Measurements from ENCODE around the gene ANKRD6. TPM values are rescaled to one million over a fixed set of nuclear protein-coding genes. Genes with fewer than 3 reads are reported as not detected.

The ANKRD6 gene
- total RNA-seq, 6 experiments from 2014 or later = 5.3 to 14.8 (median 8.3) TPM

DNA sequence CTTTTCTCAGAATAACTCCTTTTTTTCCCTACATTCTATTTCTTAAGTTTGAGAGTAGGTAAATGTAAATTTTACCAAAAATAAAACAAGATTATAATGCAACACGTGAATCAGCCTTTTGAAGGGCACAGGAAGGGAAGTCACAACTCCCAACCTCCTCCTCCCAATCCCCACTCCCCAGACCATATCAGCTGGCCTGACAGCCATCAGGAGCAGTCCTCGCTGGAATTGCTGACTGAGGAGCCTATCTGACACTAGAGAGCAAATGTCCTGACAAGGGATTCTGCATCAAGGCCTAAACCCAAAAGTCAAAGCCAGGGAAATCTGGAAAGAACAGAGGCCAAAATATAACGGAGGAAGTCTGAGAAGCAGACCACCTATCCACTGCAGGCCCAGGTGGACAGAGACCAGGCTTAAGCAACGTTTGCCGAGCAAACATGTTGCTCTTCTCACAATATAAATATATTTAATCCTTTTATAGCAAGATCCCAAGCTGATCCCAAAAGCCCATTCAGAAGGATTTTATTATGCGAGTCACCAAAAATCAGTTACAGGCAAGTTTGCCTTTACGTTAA lies 23.4 kb upstream of the ANKRD6 start:
- ATAC-seq (no peak), DNase-seq (no peak)
- H3K27ac ChIP-seq = no peak overlapping the region
- no peaks in the 10 kb centered on the region for H3K36me3 ChIP-seq
- intact Hi-C loops (cut with DNase I) = no loop called here
- no peaks in the 10 kb centered on the region for H3K27me3 ChIP-seq
- WGBS (ENCODE audit: insufficient coverage, low coverage, low lambda C conversion rate, missing lambda C conversion rate) = 68% methylated on average over 7 of the region's 7 CpGs
- TF ChIP-seq, protein P1, sequence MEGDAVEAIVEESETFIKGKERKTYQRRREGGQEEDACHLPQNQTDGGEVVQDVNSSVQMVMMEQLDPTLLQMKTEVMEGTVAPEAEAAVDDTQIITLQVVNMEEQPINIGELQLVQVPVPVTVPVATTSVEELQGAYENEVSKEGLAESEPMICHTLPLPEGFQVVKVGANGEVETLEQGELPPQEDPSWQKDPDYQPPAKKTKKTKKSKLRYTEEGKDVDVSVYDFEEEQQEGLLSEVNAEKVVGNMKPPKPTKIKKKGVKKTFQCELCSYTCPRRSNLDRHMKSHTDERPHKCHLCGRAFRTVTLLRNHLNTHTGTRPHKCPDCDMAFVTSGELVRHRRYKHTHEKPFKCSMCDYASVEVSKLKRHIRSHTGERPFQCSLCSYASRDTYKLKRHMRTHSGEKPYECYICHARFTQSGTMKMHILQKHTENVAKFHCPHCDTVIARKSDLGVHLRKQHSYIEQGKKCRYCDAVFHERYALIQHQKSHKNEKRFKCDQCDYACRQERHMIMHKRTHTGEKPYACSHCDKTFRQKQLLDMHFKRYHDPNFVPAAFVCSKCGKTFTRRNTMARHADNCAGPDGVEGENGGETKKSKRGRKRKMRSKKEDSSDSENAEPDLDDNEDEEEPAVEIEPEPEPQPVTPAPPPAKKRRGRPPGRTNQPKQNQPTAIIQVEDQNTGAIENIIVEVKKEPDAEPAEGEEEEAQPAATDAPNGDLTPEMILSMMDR (IDR thresholded peaks at IDR 0.05) = no peak
- no peak for TF ChIP-seq POLR2A (IDR thresholded peaks at IDR 0.05)
- no peaks in the 10 kb centered on the region for H3K9me3 ChIP-seq
- no peak overlapping the region for H3K4me3 ChIP-seq
- peaks cover 0 to 8% (median 0%) of the 10 kb centered on the region in 4 donors for H3K4me1 ChIP-seq

DNA sequence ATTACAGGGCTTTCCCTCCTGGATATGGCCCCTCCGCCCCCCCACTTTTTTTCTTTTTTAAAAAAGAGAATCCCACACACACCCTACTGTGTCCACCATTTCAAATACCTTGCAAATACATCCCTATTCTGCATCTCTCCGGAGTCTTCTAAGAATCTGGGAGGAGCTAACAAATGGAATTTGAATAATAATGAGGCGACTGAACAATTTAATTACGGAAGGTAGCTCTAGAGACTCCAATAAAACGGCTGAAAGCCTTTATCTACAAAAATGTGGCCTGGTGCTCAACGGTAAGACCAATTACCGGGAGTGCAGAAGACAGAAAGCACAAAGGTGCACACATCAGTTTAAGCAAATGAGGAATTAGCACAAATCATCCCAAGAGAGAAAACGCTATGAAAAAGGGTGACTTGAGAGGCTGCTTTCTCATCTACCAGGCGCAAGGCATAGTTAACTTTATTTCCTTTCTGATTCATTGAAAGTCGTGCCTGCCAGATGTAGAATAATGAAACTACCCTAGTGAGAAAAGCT lies 22.7 kb upstream of the ANKRD6 start:
- TF ChIP-seq, protein P1 (IDR thresholded peaks at IDR 0.05) = no peak
- no peak for TF ChIP-seq POLR2A (IDR thresholded peaks at IDR 0.05)
- 73% methylated on average over 10 of the region's 10 CpGs for WGBS (ENCODE audit: insufficient coverage, low coverage, low lambda C conversion rate, missing lambda C conversion rate)
- no peak for ATAC-seq
- no peaks in the 10 kb centered on the region for H3K9me3 ChIP-seq
- no peak overlapping the region for H3K4me3 ChIP-seq
- H3K4me1 ChIP-seq = peaks cover 0 to 8% (median 0%) of the 10 kb centered on the region in 4 donors
- H3K36me3 ChIP-seq = no peaks in the 10 kb centered on the region
- no peaks in the 10 kb centered on the region for H3K27me3 ChIP-seq
- H3K27ac ChIP-seq = no peak overlapping the region
- intact Hi-C loops (cut with DNase I) = no loop called here
- DNase-seq = no peak

GRCh38 chr6:89410788-89411144 lies 22.2 kb upstream of the ANKRD6 start:
- ATAC-seq (peak in 1 of 4 donors; percentile 2), DNase-seq (no peak)
- Histone ChIP-seq H3K4me1 (peaks cover 0 to 8% (median 0%) of the 10 kb centered on the region in 4 donors), H3K27me3 (no peaks in the 10 kb centered on the region), H3K27ac (peak overlapping the region in 2 of 3 donors; percentile 55 to 70), H3K36me3 (no peaks in the 10 kb centered on the region), H3K9me3 (no peaks in the 10 kb centered on the region), H3K4me3 (peak overlapping the region; percentile 70 to 90 (median 76))
- intact Hi-C loops (cut with DNase I) = no loop called here
- no peak for TF ChIP-seq POLR2A (IDR thresholded peaks at IDR 0.05)
- TF ChIP-seq, protein P1 (IDR thresholded peaks at IDR 0.05) = no peak
- 6% methylated on average over 4 of the region's 4 CpGs for WGBS (ENCODE audit: insufficient coverage, low coverage, low lambda C conversion rate, missing lambda C conversion rate)

DNA sequence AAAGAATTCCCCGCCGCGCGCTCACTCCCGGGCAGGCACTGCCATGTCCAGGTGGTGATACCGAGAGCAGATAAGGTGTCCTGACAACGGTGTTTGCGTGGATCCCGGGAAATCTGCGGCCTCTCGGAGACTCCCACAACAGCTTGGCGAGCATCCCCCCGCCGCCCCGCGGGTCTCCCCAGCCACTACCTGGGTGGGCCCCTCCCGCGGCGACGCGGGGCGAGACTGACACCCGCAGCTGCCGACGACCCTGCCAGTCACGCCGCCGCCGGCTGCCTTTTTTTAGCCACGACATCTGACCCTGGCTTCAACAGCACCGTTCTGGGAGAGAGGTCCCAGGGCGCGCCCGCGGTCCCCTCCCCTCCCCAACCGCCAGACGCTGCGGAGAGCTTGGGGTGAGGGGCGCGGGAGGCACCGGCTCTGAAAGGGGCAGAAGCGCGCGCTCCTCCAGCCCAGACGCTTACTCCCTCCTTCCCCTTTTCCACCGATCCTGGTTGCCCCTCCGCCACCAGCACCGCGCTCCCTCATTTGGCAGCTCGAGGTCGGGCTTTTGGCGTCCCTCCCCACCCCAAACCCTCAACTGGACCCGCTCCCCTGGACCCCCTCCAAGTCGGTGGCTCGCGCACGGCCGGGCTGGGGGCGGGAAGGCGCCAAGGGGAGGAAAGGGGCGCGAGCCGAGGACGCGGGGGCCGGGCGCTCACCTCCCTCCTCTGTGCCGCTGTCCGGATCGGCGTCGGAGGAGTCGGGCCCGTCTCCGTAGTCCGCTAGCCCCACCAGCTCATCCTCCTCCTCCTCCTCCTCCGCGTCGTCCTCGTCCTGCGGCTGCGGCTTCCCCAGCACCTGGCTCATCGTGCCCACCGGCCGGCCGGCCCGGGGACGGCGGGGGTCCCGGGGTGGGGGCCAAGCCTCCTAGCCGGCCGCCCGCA lies 21.5 kb upstream of the ANKRD6 start:
- Histone ChIP-seq H3K36me3 (no peaks in the 10 kb centered on the region), H3K9me3 (no peaks in the 10 kb centered on the region), H3K27ac (peak overlapping the region; percentile 47 to 70 (median 55)), H3K4me3 (peak overlapping the region; percentile 70 to 90 (median 76)), H3K4me1 (peaks cover 0 to 8% (median 0%) of the 10 kb centered on the region in 4 donors), H3K27me3 (no peaks in the 10 kb centered on the region)
- DNase-seq (peak; percentile 60 to 74 (median 63)), ATAC-seq (peak; percentile 58 to 68 (median 65))
- intact Hi-C loops (cut with DNase I) = no loop called here
- 2% methylated on average over 20 of the region's 93 CpGs for WGBS (ENCODE audit: insufficient coverage, low coverage, low lambda C conversion rate, missing lambda C conversion rate)
- TF ChIP-seq, protein P1 (IDR thresholded peaks at IDR 0.05) = no peak
- TF ChIP-seq POLR2A (IDR thresholded peaks at IDR 0.05) = no peak

Data from right lobe of liver (tissue), 6 donors.